Right forelimb (tissue), 1 donor: Measurements from ENCODE around the gene PIWIL4.

ENCODE experiments used
- DNase-seq: peaks from one replicate; pipeline ENCODE4 v3.0.0-alpha.2; 2018

The PIWIL4 gene

GRCh38 chr11:94567181-94567670 is at the start of gene PIWIL4:
Gene PIWIL4 (plus strand): TSS chr11:94567368. CDS start chr11:94567519, 151 bp downstream.
- DNase-seq, result no peak

- DNase-seq, result no peak
These were observed 48.9 kb upstream of the PIWIL4 start for GRCh38 chr11:94518300-94518699.

- DNase-seq, result no peak
These were observed 47.6 kb upstream of the PIWIL4 start for GRCh38 chr11:94519478-94520084.

GRCh38 chr11:94521684-94522083 is 45.5 kb upstream of the PIWIL4 start:
- DNase-seq, result no peak

GRCh38 chr11:94524341-94524740 is 42.8 kb upstream of the PIWIL4 start:
- no peak for DNase-seq

- no peak for DNase-seq
These were observed 41.4 kb upstream of the PIWIL4 start for GRCh38 chr11:94525546-94526324.

GRCh38 chr11:94526645-94527438 is 40.3 kb upstream of the PIWIL4 start:
- DNase-seq, result no peak

GRCh38 chr11:94528551-94528950 is 38.6 kb upstream of the PIWIL4 start:
- no peak for DNase-seq

GRCh38 chr11:94532211-94532610 is 35.0 kb upstream of the PIWIL4 start:
- no peak for DNase-seq

- DNase-seq, result no peak
These were observed 34.0 kb upstream of the PIWIL4 start for GRCh38 chr11:94533206-94533605.

- DNase-seq, result no peak
These were observed 33.2 kb upstream of the PIWIL4 start for GRCh38 chr11:94533696-94534630.

- DNase-seq, result no peak
These were observed 30.8 kb upstream of the PIWIL4 start for GRCh38 chr11:94536386-94536785.

- DNase-seq, result no peak
These were observed 30.1 kb upstream of the PIWIL4 start for GRCh38 chr11:94537031-94537600.

- DNase-seq, result no peak
These were observed 27.7 kb upstream of the PIWIL4 start for GRCh38 chr11:94539420-94539819.

- DNase-seq, result peak; percentile 91
These were observed 23.2 kb upstream of the PIWIL4 start, which contains the start of gene FUT4 for GRCh38 chr11:94543695-94544645. Gene FUT4 (plus strand): TSS chr11:94543921. CDS start chr11:94544134, 213 bp downstream.

- peak; percentile 55 for DNase-seq
These were observed 22.4 kb upstream of the PIWIL4 start for GRCh38 chr11:94544646-94545263.

GRCh38 chr11:94545264-94546161 is 21.7 kb upstream of the PIWIL4 start:
- no peak for DNase-seq

- DNase-seq, result no peak
These were observed 21.1 kb upstream of the PIWIL4 start for GRCh38 chr11:94546162-94546470.

GRCh38 chr11:94546886-94547285 is 20.3 kb upstream of the PIWIL4 start:
- no peak for DNase-seq
